WTC11 (cell line): Measurements from ENCODE around the gene SLC8A1. TPM values are rescaled to one million over a fixed set of nuclear protein-coding genes. Genes with fewer than 3 reads are reported as not detected.

Source experiments
- ATAC-seq: fragments of 200-7000 bp; cut with Tn5 transposase; 2 replicates; pipeline ENCODE4 v1.10.0; 2021; ENCODE audit warnings: mild to moderate bottlenecking, moderate library complexity
- CTCF ChIA-PET: fragments of 300-600 bp; sonication (Branson Sonifier 250); formaldehyde crosslinking; loops from one replicate; lab custom pipeline; 2021; ENCODE audit warnings: antibody characterized with exemption; lab: Charles Lee
- POLR2A ChIA-PET: fragments of 350-600 bp; sonication (Branson Sonifier 250); formaldehyde crosslinking; loops from one replicate; lab custom pipeline; 2021; ENCODE audit warnings: antibody characterized with exemption; lab: Charles Lee
- DNase-seq: peaks from one replicate; pipeline ENCODE4 v3.0.0; 2021; ENCODE audit warnings: low spot score
- H3K27ac Mint-ChIP-seq: 2 replicates; pipeline ENCODE4 v1.8.0; 2021; ENCODE audit warnings: mixed read lengths
- H3K27me3 Mint-ChIP-seq: 2 replicates; pipeline ENCODE4 v1.8.0; 2021; ENCODE audit warnings: low read depth, mild to moderate bottlenecking, moderate library complexity, mixed read lengths
- H3K36me3 Mint-ChIP-seq: 2 replicates; pipeline ENCODE4 v1.8.0; 2021; ENCODE audit warnings: mixed read lengths
- H3K4me1 Mint-ChIP-seq: 2 replicates; pipeline ENCODE4 v1.8.0; 2022; ENCODE audit warnings: mixed read lengths
- H3K4me3 Mint-ChIP-seq: 2 replicates; pipeline ENCODE4 v1.8.0; 2021; ENCODE audit warnings: mild to moderate bottlenecking, moderate library complexity, mixed read lengths
- H3K9me3 Mint-ChIP-seq: 2 replicates; pipeline ENCODE4 v1.8.0; 2021; ENCODE audit warnings: mixed read lengths
- ATF6 ChIP-seq: sonication (generic); formaldehyde crosslinking; IDR thresholded peaks from 2 replicates; pipeline ENCODE4 v1.8.1; 2023; ENCODE audit warnings: mild to moderate bottlenecking, missing genetic modification reagents
- CDX4 ChIP-seq: fragments of 250-450 bp; sonication (Bioruptor Pico); IDR thresholded peaks from 2 replicates; pipeline ENCODE4 v1.9.0; 2021; ENCODE audit warnings: moderate library complexity, mild to moderate bottlenecking, inconsistent platforms, borderline replicate concordance
- CREB1 ChIP-seq: sonication (generic); formaldehyde crosslinking; IDR thresholded peaks from 2 replicates; pipeline ENCODE4 v1.8.0; 2023; ENCODE audit warnings: mild to moderate bottlenecking, missing genetic modification reagents
- CTCF ChIP-seq: fragments of 200-600 bp; IDR thresholded peaks from 2 replicates; pipeline ENCODE4 v1.8.0; 2022; ENCODE audit warnings: antibody characterized with exemption
- E2F5 ChIP-seq: sonication (generic); formaldehyde crosslinking; IDR thresholded peaks from 2 replicates; pipeline ENCODE4 v1.8.1; 2022; ENCODE audit warnings: mild to moderate bottlenecking, moderate library complexity, missing genetic modification reagents
- FOXK1 ChIP-seq: sonication (generic); formaldehyde crosslinking; IDR thresholded peaks from 2 replicates; pipeline ENCODE4 v1.8.0; 2022; ENCODE audit warnings: mild to moderate bottlenecking, moderate library complexity, missing genetic modification reagents
- GABPB1 ChIP-seq: sonication (generic); formaldehyde crosslinking; IDR thresholded peaks from 2 replicates; pipeline ENCODE4 v1.8.1; 2023; ENCODE audit warnings: mild to moderate bottlenecking, missing genetic modification reagents
- GTF2I ChIP-seq: fragments of 250-450 bp; sonication (Bioruptor Pico); conservative IDR thresholded peaks from 2 replicates; pipeline ENCODE4 v1.4.0; 2021; ENCODE audit warnings: mild to moderate bottlenecking
- IRF1 ChIP-seq: sonication (generic); formaldehyde crosslinking; IDR thresholded peaks from 2 replicates; pipeline ENCODE4 v1.8.0; 2023; ENCODE audit warnings: missing genetic modification reagents
- KAT7 ChIP-seq: sonication (generic); formaldehyde crosslinking; IDR thresholded peaks from 2 replicates; pipeline ENCODE4 v1.8.1; 2023; ENCODE audit warnings: missing genetic modification reagents, mild to moderate bottlenecking, borderline replicate concordance
- MYBL2 ChIP-seq: sonication (generic); formaldehyde crosslinking; IDR thresholded peaks from 2 replicates; pipeline ENCODE4 v1.8.1; 2023; ENCODE audit warnings: mild to moderate bottlenecking, moderate library complexity, missing genetic modification reagents
- NR1H2 ChIP-seq: sonication (generic); formaldehyde crosslinking; IDR thresholded peaks from 2 replicates; pipeline ENCODE4 v1.9.0; 2021; ENCODE audit warnings: mild to moderate bottlenecking, moderate library complexity, missing genetic modification reagents
- NR2C2 ChIP-seq: sonication (generic); formaldehyde crosslinking; IDR thresholded peaks from 2 replicates; pipeline ENCODE4 v1.8.0; 2022; ENCODE audit warnings: mild to moderate bottlenecking, missing genetic modification reagents
- NR3C1 ChIP-seq: sonication (generic); formaldehyde crosslinking; conservative IDR thresholded peaks from 2 replicates; pipeline ENCODE4 v1.8.1; 2023; ENCODE audit warnings: low read depth, mild to moderate bottlenecking, missing genetic modification reagents
- PRDM15 ChIP-seq: sonication (generic); formaldehyde crosslinking; IDR thresholded peaks from 2 replicates; pipeline ENCODE4 v1.8.0; 2022; ENCODE audit warnings: missing genetic modification reagents
- PREB ChIP-seq: sonication (generic); formaldehyde crosslinking; IDR thresholded peaks from 2 replicates; pipeline ENCODE4 v1.8.1; 2022; ENCODE audit warnings: mild to moderate bottlenecking, missing genetic modification reagents, moderate library complexity, borderline replicate concordance
- STAT6 ChIP-seq: sonication (generic); formaldehyde crosslinking; conservative IDR thresholded peaks from 2 replicates; pipeline ENCODE4 v1.8.1; 2023; ENCODE audit warnings: mild to moderate bottlenecking, low read depth, missing genetic modification reagents, moderate library complexity
- TEAD4 ChIP-seq: sonication (generic); formaldehyde crosslinking; IDR thresholded peaks from 2 replicates; pipeline ENCODE4 v1.8.0; 2022; ENCODE audit warnings: mild to moderate bottlenecking, missing genetic modification reagents
- ZNF138 ChIP-seq: sonication (generic); formaldehyde crosslinking; conservative IDR thresholded peaks from 2 replicates; pipeline ENCODE4 v1.8.1; 2022; ENCODE audit warnings: mild to moderate bottlenecking, moderate library complexity, missing genetic modification reagents
- ZNF671 ChIP-seq: fragments of 250-450 bp; sonication (Bioruptor Pico); IDR thresholded peaks from 2 replicates; pipeline ENCODE4 v1.8.0; 2021; ENCODE audit warnings: mild to moderate bottlenecking
- total RNA-seq: library from RNA; stranded (reverse); gene quantifications from 3 replicates; pipeline ENCODE4 v1.2.3, GENCODE V29; 2021

Gene SLC8A1
- total RNA-seq, 1 experiment from 2014 or later: 2.6 TPM

GRCh38 chr2:40062381-40062780 lies 389.5 kb downstream of the SLC8A1 start (continued):
- TF ChIP-seq PRDM15 (CRISPR knock-in tag): no peak
- no peak for TF ChIP-seq ATF6 (CRISPR knock-in tag)
- no peak for TF ChIP-seq MYBL2 (CRISPR knock-in tag)
- no peak for TF ChIP-seq ZNF138 (CRISPR knock-in tag)
- no peak for TF ChIP-seq GABPB1 (CRISPR knock-in tag)
- no peak for TF ChIP-seq KAT7 (CRISPR knock-in tag)
- TF ChIP-seq TEAD4: no peak
- TF ChIP-seq CTCF: no peak

GRCh38 chr2:40049781-40050180 lies 402.1 kb downstream of the SLC8A1 start:
- CTCF ChIA-PET: interaction anchor here (0.6 kb wide), 1 partner anchor 864 kb away, joined by 3 read pairs; no protein-coding TSS in a partner anchor
- no peak for ATAC-seq
- Mint-ChIP-seq H3K9me3 (no peaks in the 10 kb centered on the region), H3K4me3 (no peak overlapping the region), H3K27me3 (no peaks in the 10 kb centered on the region), H3K36me3 (no peaks in the 10 kb centered on the region), H3K4me1 (no peaks in the 10 kb centered on the region), H3K27ac (no peak overlapping the region)
- POLR2A ChIA-PET: no interaction called here
- no peak for DNase-seq
- TF ChIP-seq NR2C2: no peak
- no peak for TF ChIP-seq STAT6 (CRISPR knock-in tag)
- TF ChIP-seq NR3C1 (CRISPR knock-in tag): no peak
- TF ChIP-seq ZNF671 (CRISPR knock-in tag): no peak
- TF ChIP-seq PREB (CRISPR knock-in tag): no peak
- TF ChIP-seq CREB1 (CRISPR knock-in tag): no peak
- no peak for TF ChIP-seq E2F5
- no peak for TF ChIP-seq FOXK1 (CRISPR knock-in tag)
- no peak for TF ChIP-seq CDX4 (CRISPR knock-in tag)
- no peak for TF ChIP-seq IRF1 (CRISPR knock-in tag)
- TF ChIP-seq NR1H2 (CRISPR knock-in tag): no peak
- no peak for TF ChIP-seq GTF2I (CRISPR knock-in tag)
